ENCODE results near the gene DROSHA.

The DROSHA gene

GRCh38 chr5:31469886-31470285 lies 62.0 kb downstream of the DROSHA start:
- DNase-seq (ENCODE audit: low read depth): no peak

GRCh38 chr5:31469466-31469865 lies 62.4 kb downstream of the DROSHA start:
- no peak for DNase-seq (ENCODE audit: low read depth)

DNA sequence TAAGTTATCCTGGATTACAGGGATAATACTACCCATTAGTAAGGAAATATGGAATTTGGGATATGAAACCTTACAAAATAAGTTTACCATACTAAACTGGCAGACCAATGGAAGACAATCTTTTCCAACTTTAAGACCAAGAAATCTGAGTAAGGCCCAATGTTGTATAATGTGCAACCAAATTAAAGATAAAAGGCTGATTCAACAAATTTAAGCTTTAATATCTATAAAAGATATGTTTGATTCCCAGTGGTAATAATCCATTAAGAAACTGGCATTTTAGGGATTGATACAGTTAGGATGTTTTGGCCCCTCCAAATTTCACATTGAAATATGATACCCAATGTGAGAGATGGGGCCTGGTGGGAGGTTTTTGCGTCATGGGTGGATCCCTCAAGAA lies 66.6 kb downstream of the DROSHA start:
- DNase-seq (ENCODE audit: low read depth): no peak

DNA sequence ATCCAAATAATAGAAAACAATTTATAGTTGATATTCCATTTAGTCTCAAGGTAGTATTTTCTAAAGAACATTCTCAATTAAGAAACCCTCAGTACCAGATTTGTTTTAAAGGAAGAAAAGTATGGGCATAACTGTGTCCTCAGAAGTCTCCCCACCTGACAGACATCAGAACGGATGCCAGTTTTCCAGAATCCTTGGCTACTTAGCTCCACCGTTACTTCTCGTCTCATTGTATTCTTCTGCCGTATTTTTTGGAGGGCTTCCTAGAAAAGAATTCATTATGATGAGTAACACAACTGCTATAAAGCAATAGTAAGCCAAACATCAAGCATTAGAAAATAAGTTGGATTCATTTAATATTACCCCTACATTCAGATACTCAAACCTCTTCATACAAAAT lies 67.8 kb downstream of the DROSHA start:
- no peak for DNase-seq (ENCODE audit: low read depth)

GRCh38 chr5:31463351-31463750 lies 68.5 kb downstream of the DROSHA start:
- no peak for DNase-seq (ENCODE audit: low read depth)

DNA sequence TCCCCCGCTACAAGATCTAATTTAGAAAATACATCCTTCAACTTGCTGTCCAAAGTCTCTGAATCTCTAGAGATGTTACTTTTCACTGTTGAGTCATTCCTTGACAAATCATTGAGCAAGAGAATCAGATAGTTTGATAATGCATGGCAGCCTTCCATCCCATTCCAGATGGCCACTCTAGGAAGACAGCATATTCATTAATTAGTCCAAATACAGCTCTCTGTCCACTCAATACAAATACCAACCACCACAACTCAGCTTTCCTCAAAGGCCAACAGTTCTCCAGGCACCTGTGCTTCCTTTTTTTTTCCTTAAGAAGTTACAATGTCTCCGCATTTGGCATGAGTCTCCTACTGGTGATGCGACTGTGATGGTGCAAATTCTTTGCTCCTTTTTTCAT lies 72.3 kb downstream of the DROSHA start:
- DNase-seq (ENCODE audit: low read depth): no peak

DNA sequence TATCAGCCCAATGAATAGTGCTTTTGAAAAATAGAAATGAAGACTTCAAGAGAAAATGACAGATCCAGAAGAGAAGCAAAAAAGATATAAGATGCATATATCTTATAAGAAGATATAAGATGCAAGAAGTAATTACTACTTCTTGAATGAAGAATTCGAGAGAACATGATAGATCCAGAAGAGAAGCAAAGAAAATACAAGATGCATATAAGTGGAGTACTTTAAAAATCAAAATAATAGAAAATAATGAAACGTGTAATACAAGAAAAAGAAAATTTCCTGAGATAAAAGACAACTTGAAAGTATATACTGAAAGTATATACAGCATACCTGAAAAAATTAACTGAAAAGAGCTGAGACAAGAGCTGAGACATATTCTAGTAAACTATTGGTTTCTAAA lies 76.7 kb downstream of the DROSHA start:
- DNase-seq (ENCODE audit: low read depth): no peak

DNA sequence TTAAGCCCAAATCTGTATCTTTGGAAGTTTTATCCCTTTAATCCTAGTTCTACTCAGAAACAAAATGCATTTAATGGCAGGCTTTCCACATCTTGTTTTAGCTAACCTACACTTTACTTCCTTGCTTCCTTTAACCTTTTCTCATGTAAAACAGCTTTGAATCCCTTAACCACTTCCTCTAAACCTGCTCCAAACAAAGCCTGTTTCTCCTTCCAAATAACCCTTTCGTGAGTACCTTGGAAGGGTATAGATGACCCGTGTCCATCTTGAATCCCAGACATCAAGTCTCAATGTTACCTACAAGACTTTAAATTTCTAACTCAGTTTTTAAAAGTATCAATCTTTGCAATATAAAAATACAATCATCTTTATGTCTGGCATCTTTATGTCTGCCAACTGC lies 78.4 kb downstream of the DROSHA start:
- DNase-seq (ENCODE audit: low read depth): no peak

DNA sequence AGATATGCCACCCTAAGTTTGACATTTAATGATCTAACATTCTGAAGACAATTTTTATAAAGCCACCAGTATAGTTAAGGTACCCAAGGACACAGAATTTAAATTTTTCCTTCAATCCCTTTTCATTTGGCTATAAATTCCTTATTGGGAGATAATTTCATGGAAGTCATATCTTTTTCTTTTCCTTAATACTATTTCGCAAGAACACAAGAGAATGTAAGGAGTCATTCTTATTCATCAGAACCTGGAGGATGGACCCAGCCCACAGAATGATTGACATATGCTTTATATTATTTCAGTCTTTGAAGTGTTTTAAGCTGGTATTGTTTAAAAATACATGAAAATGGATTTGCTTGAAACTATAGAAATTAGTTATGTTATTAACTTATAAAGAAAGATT lies 79.6 kb downstream of the DROSHA start:
- DNase-seq (ENCODE audit: low read depth): no peak

DNA sequence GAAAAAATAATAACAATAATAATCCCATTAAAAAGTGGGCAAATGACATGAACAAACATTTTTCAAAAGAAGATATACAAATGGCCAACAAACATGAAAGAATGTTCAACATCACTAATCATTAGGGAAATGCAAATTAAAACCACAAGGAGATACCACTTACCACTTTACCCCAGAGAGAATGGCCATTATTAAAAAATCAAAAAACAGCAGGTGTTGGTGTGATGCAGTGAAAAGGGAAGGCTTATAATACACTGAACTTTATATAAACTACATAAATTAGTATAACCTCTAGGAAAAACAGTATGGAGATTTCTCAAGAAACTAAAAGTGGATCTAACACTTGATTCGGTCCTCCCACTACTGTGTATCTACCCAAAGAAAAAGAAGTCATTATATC lies 81.9 kb downstream of the DROSHA start:
- DNase-seq (ENCODE audit: low read depth): no peak

DNA sequence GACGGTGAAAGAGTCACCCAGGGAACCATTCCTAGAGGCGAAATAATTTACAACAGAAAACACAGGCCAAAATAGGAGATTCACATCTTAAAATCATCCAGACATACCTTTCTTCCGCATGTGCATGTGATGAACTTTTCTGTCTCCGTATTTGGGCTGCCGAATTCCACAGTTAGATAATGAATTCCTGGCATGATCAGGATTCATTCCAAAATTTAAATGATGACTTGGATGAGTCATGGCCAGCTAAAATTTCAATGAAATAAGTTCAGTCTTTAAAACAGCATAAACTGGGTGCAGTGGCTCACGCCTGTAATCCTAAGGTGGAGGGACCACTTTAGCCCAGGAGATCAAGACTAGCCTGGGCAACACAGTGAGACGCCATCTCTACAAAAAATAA lies 82.7 kb downstream of the DROSHA start:
- DNase-seq (ENCODE audit: low read depth): no peak

DNA sequence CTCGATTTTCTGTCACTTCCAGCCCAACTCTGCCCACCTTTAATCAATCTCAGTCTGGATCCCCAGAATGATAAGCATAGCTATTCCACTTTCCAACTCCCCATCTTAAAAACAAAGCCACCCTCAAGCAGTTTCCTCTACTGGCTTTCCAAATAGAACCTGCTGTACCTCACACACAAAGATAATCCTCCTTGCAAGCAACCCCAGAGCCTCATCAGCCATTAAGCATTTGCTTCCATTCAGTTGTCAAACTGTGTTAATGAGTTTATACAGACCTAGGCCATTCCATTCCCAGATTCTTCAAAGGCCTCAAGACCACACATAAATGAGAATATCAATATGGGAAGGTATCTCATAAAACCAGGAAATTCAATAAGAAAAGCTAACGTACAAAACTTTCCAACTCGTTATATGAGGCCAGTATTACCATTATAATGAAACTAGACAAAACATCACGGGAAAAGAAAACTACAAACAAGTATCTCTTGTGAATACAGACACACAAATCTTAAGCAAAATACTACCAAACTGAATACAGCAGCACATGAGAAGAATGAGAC lies 86.8 kb downstream of the DROSHA start:
- no peak for DNase-seq (ENCODE audit: low read depth)

- no peak for DNase-seq (ENCODE audit: low read depth)
These were observed 88.3 kb downstream of the DROSHA start for GRCh38 chr5:31443572-31443971.

DNA sequence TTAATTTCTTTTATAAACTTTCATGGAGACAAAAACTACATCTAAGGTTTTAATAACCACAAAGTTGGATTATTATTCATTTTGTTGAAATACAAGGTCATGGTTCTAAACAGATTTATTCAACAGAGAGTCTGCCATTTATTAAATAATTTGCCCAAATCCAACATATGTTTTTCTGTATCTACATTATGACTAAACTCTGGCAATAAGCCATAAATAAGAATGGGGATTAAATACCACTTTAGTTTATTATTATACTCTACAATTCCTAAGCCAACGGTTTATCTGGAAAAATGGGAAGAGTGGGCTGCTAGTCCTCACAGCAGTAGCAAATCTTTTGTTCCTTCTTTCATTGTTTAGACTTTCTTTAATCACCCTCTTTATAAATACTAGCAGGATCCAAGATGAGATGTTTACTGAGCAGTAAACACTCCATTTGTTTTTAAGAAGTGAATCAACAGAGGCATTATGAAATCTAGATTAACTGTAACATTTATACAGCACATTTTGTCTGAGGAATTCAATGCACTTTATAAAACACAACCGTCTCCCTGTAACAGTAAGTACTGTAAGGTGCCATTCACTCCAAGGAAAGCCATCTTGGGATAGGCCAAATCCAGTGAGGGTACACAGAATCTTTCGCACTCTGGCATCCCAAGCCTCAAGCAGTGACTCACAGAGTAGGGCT lies 89.7 kb downstream of the DROSHA start:
- DNase-seq (ENCODE audit: low read depth): no peak

GRCh38 chr5:31436851-31437250 lies 95.0 kb downstream of the DROSHA start:
- no peak for DNase-seq (ENCODE audit: low read depth)

DNA sequence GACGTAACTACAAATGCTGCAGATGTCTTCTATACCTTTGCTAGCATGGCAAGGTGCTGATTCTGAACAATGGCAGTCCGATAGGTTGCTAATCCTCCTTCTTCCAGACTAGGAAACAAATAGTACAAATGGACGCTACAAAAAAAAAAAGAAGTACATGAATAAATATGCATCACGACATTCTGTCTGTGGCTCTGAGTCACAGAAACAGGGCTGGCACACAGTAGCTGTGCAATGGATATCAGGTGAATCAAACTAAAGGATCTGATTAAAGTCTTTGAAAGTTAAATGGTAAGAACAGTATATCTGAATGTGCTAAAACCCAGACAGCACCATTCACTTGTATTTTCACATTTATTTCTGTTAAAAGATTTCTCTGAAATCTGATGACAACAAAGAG lies 96.2 kb downstream of the DROSHA start:
- DNase-seq (ENCODE audit: low read depth): no peak

- DNase-seq (ENCODE audit: low read depth): no peak
These were observed 97.0 kb downstream of the DROSHA start for GRCh38 chr5:31434898-31435297.

DNA sequence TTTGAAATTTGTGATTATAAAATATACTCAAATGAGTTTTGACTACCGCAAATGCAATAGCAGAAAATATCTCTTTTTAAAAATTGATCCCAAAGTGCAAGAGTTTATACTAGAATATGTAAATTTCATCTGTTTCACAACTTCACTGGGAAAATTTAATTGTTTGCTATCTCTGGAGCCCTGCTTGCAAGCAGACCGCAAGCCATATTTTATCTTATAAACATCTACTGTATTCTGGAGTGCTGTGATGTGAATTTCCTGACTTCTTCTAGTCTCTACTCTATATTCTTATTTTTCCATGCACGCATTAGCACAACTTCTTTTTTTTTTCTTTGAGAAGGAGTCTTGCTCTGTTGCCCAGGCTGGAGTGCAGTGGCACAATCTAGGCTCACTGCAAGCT lies 98.7 kb downstream of the DROSHA start:
- no peak for DNase-seq (ENCODE audit: low read depth)

DNA sequence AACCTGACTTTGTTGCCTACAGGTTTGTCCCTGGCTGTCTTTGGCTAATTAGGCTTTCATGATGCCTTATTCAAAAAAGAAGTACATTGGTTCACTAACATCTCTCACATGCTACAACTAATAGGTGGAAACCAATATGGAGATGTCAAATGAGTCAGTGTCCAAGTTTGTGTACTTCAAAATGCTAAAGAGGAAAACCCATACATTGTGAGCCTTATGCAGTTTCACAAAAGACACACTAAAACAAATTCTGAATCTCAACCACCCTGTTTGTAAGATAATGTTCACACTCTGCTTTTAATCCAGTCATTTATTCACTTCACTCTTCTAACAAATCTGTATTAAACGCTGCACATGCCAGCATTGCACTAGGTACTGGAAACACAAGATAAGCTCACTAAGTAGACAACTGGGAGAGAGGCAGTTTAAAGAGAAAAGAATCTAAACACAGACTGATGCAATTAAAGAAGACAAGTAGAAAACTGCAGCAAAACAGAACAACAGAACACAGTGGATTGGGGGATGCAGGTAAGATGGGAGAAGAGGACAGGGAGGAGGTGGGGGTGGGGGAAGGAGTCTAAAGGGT lies 104.1 kb downstream of the DROSHA start:
- no peak for DNase-seq (ENCODE audit: low read depth)

GRCh38 chr5:31427013-31427723 lies 104.7 kb downstream of the DROSHA start:
- DNase-seq (ENCODE audit: low read depth): no peak

DNA sequence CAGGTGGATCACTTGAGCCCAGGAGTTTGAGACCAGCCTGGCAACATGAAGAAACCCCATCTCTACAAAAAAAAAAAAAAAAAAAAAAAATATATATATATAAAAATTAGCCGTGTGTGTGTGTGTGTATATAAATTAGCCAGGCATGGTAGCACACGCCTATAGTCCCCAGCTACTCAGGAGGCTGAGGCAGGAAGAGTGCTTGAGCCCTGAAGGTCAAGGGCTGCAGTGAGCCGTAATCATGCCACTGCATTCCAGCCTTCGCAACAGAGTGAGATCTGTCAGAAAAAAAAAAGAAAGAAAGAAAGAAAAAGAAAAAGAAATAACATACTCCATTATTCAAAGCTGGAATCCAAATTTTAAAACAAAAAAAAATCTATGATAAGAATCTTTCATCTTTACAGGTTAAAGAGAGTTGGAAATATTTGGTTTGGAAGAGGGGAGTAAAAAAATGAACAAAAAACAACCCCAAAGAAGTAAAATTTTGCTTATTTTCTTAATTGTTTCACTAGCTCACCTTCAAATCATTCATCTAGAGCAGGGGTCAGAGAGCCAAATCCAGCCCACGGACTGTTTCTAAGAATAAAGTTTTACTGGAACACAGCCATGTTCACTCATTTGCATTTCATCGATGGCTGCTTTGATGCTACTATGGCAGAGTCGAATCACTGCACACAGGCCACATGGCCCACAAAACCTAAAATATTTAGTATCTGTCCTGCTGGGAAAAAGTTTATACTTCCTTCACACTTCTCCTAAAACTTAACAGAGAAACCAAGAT lies 109.9 kb downstream of the DROSHA start:
- no peak for DNase-seq (ENCODE audit: low read depth)

GRCh38 chr5:31417512-31417911 lies 114.4 kb downstream of the DROSHA start:
- no peak for DNase-seq (ENCODE audit: low read depth)

DNA sequence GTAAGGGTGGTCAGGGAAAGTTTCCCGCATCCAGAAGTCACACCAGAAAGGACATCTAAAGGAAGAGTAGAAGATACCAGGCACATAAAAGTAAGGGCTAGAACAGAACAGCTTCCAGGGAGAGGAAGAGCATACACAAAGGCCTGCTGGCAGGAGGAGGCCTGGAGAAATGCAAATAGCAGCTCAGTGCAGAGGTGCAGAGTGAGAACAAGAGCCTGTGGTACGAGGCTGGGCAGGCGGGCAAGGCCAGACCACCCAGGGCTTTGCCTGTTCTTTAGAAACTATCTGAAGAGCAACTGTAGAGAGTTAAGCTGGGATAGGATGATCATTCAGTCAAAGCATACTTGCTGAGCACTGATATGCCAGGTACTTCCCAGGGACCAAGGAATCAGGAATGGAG lies 115.3 kb downstream of the DROSHA start:
- no peak for DNase-seq (ENCODE audit: low read depth)

Data from non-pigmented ciliary epithelial cell (primary cell).